ENCODE results near the gene MRPS24.

MRPS24 gene

DNA sequence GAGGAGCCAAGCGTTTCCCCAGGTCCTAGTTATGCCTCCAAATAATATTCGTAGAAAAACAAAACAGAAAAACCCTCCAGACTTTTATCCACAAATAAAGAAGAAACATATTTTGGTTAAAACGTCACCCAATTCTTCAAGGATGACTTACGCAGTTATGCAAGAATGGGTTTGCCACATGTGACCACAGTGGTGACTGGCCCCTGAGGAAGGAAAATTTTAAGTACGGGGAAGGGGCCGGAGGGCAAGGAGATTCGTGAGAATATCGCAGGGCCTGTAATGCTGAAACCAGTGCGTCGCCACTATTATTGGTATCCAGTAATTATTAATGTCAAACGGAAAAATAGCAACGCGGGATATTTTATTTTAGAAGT, 537 bp upstream of the MRPS24 start:
- H3K4me1 ChIP-seq (ENCODE audit: insufficient read depth, low read length) = peaks cover 24% of the 10 kb centered on the region

DNA sequence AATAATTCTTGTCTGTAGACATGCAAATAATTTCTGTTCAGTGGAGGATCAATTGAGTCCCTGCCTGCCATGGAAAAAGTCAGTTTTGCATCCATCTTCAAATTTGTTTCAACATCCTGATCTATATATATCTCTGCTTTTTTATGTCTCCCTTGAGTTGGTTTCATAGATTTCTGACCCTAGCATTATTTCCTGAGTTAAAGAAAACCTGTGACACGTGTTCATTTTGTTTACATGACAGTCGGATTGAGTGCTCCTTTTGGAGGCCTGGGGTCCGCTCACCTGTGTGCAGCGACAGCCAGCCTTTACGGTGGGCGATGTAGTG, 674 bp downstream of the MRPS24 start:
- Histone ChIP-seq H3K4me3 (ENCODE audit: low read depth in 1 of 2, low read length in 2 of 2) (peak overlapping the region; percentile 76 to 97), H2AFZ (ENCODE audit: low read depth, low read length) (peak overlapping the region; percentile 82), H3K9me3 (ENCODE audit: insufficient read depth, low read length, severe bottlenecking) (no peaks in the 10 kb centered on the region), H3K4me2 (ENCODE audit: insufficient read depth, low read length) (peak overlapping the region; percentile 97), H3K79me2 (ENCODE audit: insufficient read depth, low read length) (peaks cover 13% of the 10 kb centered on the region), H4K20me1 (ENCODE audit: insufficient read depth, low read length) (no peaks in the 10 kb centered on the region), H3K9ac (ENCODE audit: low read depth, low read length) (peak overlapping the region; percentile 60), H3K27me3 (ENCODE audit: insufficient read depth, low read length, poor library complexity) (no peaks in the 10 kb centered on the region), H3K27ac (ENCODE audit: low read length) (peak overlapping the region; percentile 62), H3K36me3 (ENCODE audit: insufficient read depth, low read length) (peaks cover 25% of the 10 kb centered on the region), H3K4me1 (ENCODE audit: insufficient read depth, low read length) (peaks cover 24% of the 10 kb centered on the region)
- ATAC-seq (ENCODE audit: insufficient read depth, low read depth) (no peak), DNase-seq (no peak)
- TF ChIP-seq EZH2 (IDR thresholded peaks at IDR 0.05; ENCODE audit: borderline replicate concordance, low read depth, low read length, severe bottlenecking) = no peak
- TF ChIP-seq, protein P1, sequence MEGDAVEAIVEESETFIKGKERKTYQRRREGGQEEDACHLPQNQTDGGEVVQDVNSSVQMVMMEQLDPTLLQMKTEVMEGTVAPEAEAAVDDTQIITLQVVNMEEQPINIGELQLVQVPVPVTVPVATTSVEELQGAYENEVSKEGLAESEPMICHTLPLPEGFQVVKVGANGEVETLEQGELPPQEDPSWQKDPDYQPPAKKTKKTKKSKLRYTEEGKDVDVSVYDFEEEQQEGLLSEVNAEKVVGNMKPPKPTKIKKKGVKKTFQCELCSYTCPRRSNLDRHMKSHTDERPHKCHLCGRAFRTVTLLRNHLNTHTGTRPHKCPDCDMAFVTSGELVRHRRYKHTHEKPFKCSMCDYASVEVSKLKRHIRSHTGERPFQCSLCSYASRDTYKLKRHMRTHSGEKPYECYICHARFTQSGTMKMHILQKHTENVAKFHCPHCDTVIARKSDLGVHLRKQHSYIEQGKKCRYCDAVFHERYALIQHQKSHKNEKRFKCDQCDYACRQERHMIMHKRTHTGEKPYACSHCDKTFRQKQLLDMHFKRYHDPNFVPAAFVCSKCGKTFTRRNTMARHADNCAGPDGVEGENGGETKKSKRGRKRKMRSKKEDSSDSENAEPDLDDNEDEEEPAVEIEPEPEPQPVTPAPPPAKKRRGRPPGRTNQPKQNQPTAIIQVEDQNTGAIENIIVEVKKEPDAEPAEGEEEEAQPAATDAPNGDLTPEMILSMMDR (IDR thresholded peaks at IDR 0.05; ENCODE audit: borderline replicate concordance, extremely low read depth, low read length, poor library complexity, severe bottlenecking) = no peak

More for the DNA sequence above, 537 bp upstream of the MRPS24 start:
- Histone ChIP-seq H3K79me2 (ENCODE audit: insufficient read depth, low read length) (peaks cover 13% of the 10 kb centered on the region), H2AFZ (ENCODE audit: low read depth, low read length) (peak overlapping the region; percentile 81), H4K20me1 (ENCODE audit: insufficient read depth, low read length) (0 out of 2 replicates have a peak, but pooled peaks cover 1% of the 10 kb centered on the region), H3K4me3 (ENCODE audit: low read depth in 1 of 2, low read length in 2 of 2) (peak overlapping the region; percentile 76 to 97; a peak in 3 of 4 replicates), H3K27ac (ENCODE audit: low read length) (peak overlapping the region; percentile 69), H3K9me3 (ENCODE audit: insufficient read depth, low read length, severe bottlenecking) (no peaks in the 10 kb centered on the region), H3K9ac (ENCODE audit: low read depth, low read length) (peak overlapping the region; percentile 60), H3K4me2 (ENCODE audit: insufficient read depth, low read length) (peak overlapping the region; percentile 97), H3K36me3 (ENCODE audit: insufficient read depth, low read length) (peaks cover 25% of the 10 kb centered on the region), H3K27me3 (ENCODE audit: insufficient read depth, low read length, poor library complexity) (no peaks in the 10 kb centered on the region)
- TF ChIP-seq, protein P1 (IDR thresholded peaks at IDR 0.05; ENCODE audit: borderline replicate concordance, extremely low read depth, low read length, poor library complexity, severe bottlenecking) = no peak
- no peak for TF ChIP-seq EZH2 (IDR thresholded peaks at IDR 0.05; ENCODE audit: borderline replicate concordance, low read depth, low read length, severe bottlenecking)
- no peak for DNase-seq
- no peak for ATAC-seq (ENCODE audit: insufficient read depth, low read depth)

DNA sequence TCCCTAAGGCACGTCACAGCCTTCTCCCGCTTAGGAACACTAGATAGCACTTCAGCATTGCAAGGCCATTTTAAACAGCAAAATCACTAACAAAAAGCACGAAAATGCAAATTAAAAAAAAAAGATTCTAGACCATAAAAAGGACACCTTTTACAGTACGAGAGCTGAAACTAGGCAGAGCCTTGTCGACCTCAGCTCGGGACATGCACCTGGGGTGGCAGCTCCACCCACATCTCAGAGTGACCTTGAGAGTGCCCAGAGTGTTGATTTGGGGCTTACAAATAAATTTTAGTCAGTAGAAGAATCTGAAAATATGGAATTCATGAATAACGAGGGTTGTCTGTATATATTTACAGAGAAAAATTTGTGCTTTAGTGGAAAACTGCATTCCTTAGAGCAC, 1.1 kb downstream of the MRPS24 start:
- peak overlapping the region; percentile 82; the same call in 1 of the 2 replicates for H2AFZ ChIP-seq (ENCODE audit: low read depth, low read length)
- no peaks in the 10 kb centered on the region for H4K20me1 ChIP-seq (ENCODE audit: insufficient read depth, low read length)
- peaks cover 24% of the 10 kb centered on the region for H3K4me1 ChIP-seq (ENCODE audit: insufficient read depth, low read length)
- H3K9ac ChIP-seq (ENCODE audit: low read depth, low read length) = peak overlapping the region; percentile 60
- TF ChIP-seq EZH2 (IDR thresholded peaks at IDR 0.05; ENCODE audit: borderline replicate concordance, low read depth, low read length, severe bottlenecking) = no peak
- TF ChIP-seq, protein P1 (IDR thresholded peaks at IDR 0.05; ENCODE audit: borderline replicate concordance, extremely low read depth, low read length, poor library complexity, severe bottlenecking) = no peak
- peak overlapping the region; percentile 97 for H3K4me2 ChIP-seq (ENCODE audit: insufficient read depth, low read length)
- H3K4me3 ChIP-seq (ENCODE audit: low read depth in 1 of 2, low read length in 2 of 2) = peak overlapping the region; percentile 76 to 97; a peak in 3 of 4 replicates
- no peaks in the 10 kb centered on the region for H3K27me3 ChIP-seq (ENCODE audit: insufficient read depth, low read length, poor library complexity)
- no peak for DNase-seq
- peaks cover 13% of the 10 kb centered on the region for H3K79me2 ChIP-seq (ENCODE audit: insufficient read depth, low read length)
- no peak overlapping the region for H3K27ac ChIP-seq (ENCODE audit: low read length)
- ATAC-seq (ENCODE audit: insufficient read depth, low read depth) = no peak
- no peaks in the 10 kb centered on the region for H3K9me3 ChIP-seq (ENCODE audit: insufficient read depth, low read length, severe bottlenecking)
- peaks cover 25% of the 10 kb centered on the region for H3K36me3 ChIP-seq (ENCODE audit: insufficient read depth, low read length)

DNA sequence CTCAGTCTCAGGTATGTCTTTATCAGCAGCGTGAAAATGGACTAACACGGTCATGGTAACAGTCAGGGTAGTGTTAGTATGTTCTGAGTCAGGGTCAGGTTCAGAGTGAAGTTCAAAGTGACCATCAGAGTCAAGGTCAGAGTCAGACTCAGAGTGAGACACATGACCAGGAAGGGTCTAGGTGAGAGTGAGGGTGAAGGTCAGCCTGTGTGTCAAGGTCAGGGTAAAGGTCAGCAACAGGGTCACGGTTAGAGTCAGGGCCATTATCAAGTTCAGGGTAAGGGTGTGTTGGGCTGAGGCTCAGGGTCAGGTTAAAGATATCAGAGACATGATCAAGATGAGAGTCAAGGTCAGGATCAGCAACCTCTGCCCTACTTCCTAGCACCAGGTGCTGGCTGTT, 4.0 kb downstream of the MRPS24 start:
- no peak for DNase-seq
- H3K4me1 ChIP-seq (ENCODE audit: insufficient read depth, low read length) = peaks cover 21% of the 10 kb centered on the region
- H3K4me2 ChIP-seq (ENCODE audit: insufficient read depth, low read length) = no peak overlapping the region
- H3K9me3 ChIP-seq (ENCODE audit: insufficient read depth, low read length, severe bottlenecking) = no peaks in the 10 kb centered on the region
- no peaks in the 10 kb centered on the region for H4K20me1 ChIP-seq (ENCODE audit: insufficient read depth, low read length)
- H3K79me2 ChIP-seq (ENCODE audit: insufficient read depth, low read length) = peaks cover 13% of the 10 kb centered on the region
- no peak for ATAC-seq (ENCODE audit: insufficient read depth, low read depth)
- no peaks in the 10 kb centered on the region for H3K27me3 ChIP-seq (ENCODE audit: insufficient read depth, low read length, poor library complexity)
- H3K9ac ChIP-seq (ENCODE audit: low read depth, low read length) = no peak overlapping the region
- no peak overlapping the region for H2AFZ ChIP-seq (ENCODE audit: low read depth, low read length)
- no peak overlapping the region for H3K27ac ChIP-seq (ENCODE audit: low read length)
- no peak overlapping the region for H3K4me3 ChIP-seq (ENCODE audit: low read depth in 1 of 2, low read length in 2 of 2)
- TF ChIP-seq EZH2 (IDR thresholded peaks at IDR 0.05; ENCODE audit: borderline replicate concordance, low read depth, low read length, severe bottlenecking) = no peak
- TF ChIP-seq, protein P1 (IDR thresholded peaks at IDR 0.05; ENCODE audit: borderline replicate concordance, extremely low read depth, low read length, poor library complexity, severe bottlenecking) = no peak
- H3K36me3 ChIP-seq (ENCODE audit: insufficient read depth, low read length) = peaks cover 25% of the 10 kb centered on the region
